ENCODE results near the gene AGER. TPM values are rescaled to one million over a fixed set of nuclear protein-coding genes. Genes with fewer than 3 reads are reported as not detected.
"Not testable (repeated sequence)": the region's sequence is repeated elsewhere in the genome, so short reads cannot be mapped to it uniquely, and the experiment has no call there.

Gene AGER
- 18.3 TPM for polyA plus RNA-seq (2012; ENCODE audit: insufficient read depth, insufficient read length)

DNA sequence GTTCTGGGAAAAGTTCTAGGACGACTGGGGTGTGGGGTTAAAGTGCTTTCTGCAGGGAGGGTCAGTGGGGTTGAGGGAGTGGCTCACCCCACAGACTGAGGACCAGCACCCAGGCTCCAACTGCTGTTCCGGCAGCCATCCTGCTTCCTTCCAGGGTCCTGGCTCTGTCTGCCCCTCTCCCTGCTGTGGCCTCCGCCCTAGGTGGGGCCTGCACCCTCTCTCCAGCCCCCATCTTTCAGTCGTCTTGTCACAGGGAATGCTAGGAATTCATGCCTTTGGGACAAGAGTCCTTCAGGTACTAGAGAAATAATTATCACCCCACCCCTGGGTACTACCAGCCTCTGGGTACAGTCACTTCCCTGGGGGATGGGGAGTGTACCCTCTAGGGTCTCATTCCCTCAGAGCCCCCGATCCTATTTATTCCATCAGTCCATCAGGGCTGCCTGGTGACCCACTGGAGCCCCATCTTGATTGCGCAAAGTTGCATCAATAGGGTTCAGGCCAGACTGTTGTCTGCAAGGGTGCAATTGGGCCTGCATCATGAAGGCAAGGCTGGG lies at the start of gene AGER:
TSS of gene AGER (minus strand) at position 170 of the 557 bp plus-strand sequence. CDS start at position 139, 31 bp downstream.
- no peak for DNase-seq (ENCODE audit: low read depth, low spot score)
- H3K4me3 ChIP-seq (ENCODE audit: low read length) = no peak within 1 kb of the TSS

- DNase-seq (ENCODE audit: low read depth, low spot score) = no peak
- no peak overlapping the region for H3K4me3 ChIP-seq (ENCODE audit: low read length)
Measured at GRCh38 chr6:32226434-32226833, 42.4 kb upstream of the AGER start.

DNA sequence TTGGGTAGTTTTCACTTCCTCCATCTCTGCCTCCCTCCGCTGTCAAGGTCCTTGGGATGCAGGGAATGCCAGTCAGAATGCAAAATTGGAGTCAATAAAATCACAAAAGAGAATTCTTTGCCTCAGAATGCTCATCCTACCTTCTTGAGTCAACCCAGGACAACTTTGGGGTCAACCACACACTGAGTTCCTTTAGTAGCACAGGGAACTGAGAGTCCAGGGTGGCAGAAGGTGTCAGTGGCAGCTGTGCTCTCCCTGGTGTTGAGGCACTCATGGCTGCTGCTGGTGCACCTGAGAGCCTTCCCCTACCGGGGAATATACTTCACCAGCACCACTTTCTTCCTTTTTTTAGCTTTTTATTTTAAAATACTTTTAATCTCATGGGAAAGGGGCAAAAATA lies 40.6 kb upstream of the AGER start:
- no peak for DNase-seq (ENCODE audit: low read depth, low spot score)
- H3K4me3 ChIP-seq (ENCODE audit: low read length) = no peak overlapping the region

DNA sequence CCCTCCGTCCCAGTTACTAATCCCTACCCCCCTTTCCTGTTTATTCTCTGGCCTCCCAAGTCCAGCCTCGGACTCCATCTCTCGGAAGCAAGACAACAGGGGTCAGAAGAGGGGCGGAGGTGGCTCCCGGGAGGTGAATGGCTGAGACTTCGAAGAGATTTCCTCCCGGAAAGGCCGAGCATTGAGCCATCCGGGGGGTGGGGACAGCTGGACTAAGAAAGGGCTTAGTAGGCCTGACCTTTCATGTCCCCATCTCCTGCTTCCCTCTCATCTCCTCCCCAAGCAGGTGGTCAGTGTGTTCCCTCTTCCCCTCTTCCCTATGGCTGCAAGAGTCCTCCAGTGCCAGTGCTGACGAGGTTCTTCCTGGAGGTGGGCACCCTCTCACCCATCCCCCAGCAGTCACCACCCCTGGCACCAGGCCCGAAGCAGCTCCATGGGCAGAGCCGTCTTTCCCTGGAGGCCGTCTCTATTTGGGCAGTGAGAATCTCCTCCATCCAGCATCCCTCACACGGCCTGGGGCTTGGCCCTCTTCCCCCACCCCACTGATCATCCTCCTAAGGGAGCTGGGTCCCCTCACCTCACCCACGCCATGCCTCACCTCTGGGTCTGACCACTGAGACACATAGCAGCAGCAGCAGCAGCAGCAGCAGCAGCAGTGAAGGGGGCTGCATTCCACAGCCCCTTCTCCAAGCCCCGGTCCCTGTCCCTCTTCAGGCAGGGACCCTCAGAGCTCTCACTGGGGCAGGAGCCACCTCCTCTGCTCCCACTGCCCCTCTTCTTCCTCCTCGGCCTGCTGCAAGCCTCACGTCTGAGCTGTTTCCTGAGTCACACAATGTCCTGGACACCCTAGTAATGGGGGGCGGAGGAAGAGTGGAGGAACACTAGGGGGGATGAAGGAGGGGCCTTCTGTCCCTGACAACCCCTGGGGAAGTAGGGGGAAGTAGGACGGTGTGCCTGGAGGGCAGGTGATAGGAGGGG lies 39.5 kb upstream of the AGER start, which contains the start of gene NOTCH4:
TSS of gene NOTCH4 (minus strand) at position 810 of the 978 bp plus-strand sequence. CDS start at position 671, 139 bp downstream.
- no peak within 1 kb of the TSS for H3K4me3 ChIP-seq (ENCODE audit: low read length)
- DNase-seq (ENCODE audit: low read depth, low spot score) = no peak

DNA sequence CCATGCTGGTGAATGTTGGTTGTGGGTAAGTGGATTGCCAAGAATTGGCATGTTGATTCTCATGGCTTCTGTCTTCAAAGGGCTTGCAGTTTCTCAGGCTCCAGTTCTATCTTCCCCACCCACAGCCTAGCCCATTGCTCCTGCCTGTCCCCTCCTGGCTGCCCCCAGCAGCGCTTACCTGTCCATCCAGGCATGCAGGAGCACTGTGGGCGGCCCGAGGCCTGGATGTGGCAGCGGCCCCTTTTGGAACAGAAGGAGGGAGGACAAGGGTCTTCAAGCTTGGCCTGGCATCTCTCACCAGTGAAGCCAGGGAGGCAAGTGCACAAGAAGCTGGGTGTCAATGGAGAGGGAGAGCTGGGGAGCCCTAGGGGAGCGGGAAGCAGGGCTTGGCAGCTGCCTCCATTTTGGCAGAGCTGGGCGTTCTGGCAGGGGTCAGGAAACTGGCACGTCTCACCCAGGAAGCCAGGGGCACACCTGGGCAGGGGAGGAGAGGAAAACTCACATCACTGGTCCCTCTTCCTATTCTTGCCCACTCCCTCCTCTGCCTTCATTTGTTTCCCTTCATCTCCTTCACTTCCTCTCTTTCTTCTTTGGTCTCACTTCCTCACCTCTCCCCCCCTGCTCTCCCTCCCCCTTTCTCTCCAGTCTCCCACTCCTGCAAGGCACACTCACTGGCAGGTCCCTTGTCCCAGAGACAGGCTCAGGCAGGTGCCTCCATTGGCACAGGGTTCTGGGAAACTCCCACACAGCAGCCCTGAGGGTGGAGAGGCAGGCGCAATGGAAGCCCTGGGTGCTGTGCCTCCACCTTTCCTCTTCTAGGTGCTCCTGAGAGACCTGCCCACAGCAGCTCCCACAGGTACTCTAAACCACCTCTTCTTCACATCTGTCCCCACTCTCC lies 38.5 kb upstream of the AGER start:
- no peak overlapping the region for H3K4me3 ChIP-seq (ENCODE audit: low read length)

GRCh38 chr6:32220021-32220420 lies 36.0 kb upstream of the AGER start:
- no peak for DNase-seq (ENCODE audit: low read depth, low spot score)

More for the DNA sequence above, 38.5 kb upstream of the AGER start:
- no peak for DNase-seq (ENCODE audit: low read depth, low spot score)

DNA sequence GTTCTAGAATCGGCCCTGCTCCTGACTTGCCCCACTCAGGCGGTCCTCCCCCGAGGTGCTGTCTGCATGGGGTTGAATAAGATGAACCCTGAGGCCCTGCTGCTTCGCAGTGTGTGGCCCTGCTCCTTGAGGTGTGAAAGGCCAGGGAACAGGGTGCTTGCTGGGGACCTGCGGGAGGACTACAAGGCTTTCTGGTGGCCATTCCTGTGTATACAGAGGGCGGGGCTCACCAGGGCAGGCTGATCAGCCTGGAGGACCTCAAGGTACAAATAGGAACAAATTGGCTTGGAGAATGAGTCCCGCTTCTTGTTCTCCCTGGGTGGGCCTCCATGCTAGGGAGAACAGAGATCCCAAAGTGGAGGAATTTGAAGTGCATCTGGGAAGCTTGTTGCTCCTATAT lies 34.1 kb upstream of the AGER start:
- no peak for DNase-seq (ENCODE audit: low read depth, low spot score)
- no peak overlapping the region for H3K4me3 ChIP-seq (ENCODE audit: low read length)

More at GRCh38 chr6:32220021-32220420, 36.0 kb upstream of the AGER start:
- H3K4me3 ChIP-seq (ENCODE audit: low read length) = no peak overlapping the region

- DNase-seq (ENCODE audit: low read depth, low spot score) = no peak
- no peak overlapping the region for H3K4me3 ChIP-seq (ENCODE audit: low read length)
Measured at GRCh38 chr6:32216998-32217397, 32.9 kb upstream of the AGER start.

DNA sequence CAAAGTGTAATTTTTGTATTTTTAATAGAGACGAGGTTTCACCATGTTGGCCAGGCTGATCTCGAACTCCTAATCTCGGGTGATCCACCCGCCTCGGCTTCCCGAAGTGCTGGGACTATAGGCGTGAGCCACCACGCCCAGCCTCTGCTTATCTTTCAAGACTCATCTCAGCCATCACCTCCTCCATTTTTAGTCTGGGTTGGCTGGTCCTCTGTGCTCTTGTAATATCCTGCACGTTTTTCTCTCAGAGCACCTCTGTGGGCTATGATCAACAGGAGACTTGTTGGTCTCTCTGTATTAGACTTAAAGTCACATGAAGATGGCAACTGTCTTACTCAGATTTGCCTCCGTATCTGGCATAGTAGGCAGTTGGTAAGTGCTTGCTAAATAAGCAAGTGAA lies 32.2 kb upstream of the AGER start:
- no peak for DNase-seq (ENCODE audit: low read depth, low spot score)
- no peak overlapping the region for H3K4me3 ChIP-seq (ENCODE audit: low read length)

DNA sequence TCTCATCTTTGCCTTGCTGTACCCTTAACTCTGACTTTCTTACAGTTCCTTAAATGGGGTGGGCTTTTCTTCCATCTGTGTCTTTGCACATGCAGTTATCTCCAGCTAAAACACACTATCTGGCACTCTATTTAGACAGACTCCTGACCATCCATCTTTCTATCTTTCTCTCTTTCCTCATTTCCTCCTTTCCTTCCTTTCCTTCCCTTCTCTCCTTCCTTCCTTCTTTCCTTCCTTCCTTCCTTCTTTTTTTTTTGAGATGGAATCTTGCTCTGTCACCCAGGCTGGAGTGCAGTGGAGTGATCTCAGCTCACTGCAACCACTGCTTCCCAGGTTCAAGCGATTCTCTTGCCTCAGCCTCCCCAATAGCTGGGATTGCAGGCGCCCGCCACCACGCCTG lies 31.6 kb upstream of the AGER start:
- DNase-seq (ENCODE audit: low read depth, low spot score) = no peak
- no peak overlapping the region for H3K4me3 ChIP-seq (ENCODE audit: low read length)

DNA sequence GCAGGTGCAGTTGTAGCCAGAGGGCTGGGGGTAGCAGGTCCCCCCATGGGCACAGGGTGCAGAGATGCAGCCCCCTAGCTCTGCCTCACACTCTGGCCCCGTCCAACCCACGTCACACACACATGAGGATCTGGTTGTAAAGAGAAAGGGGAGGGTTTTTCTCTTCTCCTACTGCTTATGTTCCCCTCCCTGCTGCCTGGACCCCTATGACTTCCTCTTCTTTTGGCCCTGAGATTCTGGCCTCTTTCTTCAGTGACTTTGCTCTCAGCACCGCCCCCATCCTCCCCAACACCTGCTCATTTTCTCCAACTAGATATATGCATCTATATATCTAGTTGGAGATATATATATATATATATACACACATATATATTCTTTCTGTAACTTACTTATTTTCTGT lies 30.1 kb upstream of the AGER start:
- no peak for DNase-seq (ENCODE audit: low read depth, low spot score)
- H3K4me3 ChIP-seq (ENCODE audit: low read length) = no peak overlapping the region

GRCh38 chr6:32213649-32214048 lies 29.6 kb upstream of the AGER start:
- no peak for DNase-seq (ENCODE audit: low read depth, low spot score)

DNA sequence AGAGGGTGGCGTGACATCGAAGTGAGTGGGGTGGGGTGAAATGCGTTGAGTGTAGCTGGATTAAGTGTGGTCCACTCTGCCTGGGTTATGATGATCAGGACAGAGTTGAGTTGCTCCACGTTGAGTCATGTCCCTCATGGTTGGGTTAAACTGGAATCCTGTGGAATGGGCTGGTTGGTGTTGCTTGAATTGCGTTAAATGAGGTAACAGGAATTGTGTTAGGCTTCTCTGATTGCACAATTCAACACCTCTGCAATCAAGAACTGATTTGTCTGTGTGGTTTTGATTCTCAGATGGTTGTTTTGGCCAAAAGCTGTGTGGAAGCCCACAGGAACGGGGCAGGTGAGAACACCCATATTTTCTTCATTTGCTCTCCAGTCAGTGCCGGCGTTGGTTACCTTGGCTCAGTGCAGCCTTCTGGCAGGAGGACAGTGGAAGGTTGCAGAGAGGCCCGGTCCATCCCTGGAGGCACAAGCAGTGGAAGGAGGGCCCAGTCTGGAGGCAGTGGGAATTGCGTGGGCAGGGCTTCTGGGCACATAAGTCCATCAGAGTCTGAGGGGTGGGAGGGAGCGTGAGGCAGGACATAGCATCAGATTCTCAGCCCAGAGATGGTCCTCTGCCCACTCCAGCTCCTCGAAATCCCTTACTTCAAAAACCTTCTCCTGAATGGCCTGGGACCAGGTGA lies 28.2 kb upstream of the AGER start:
- no peak for DNase-seq (ENCODE audit: low read depth, low spot score)
- H3K4me3 ChIP-seq (ENCODE audit: low read length) = no peak overlapping the region

More at GRCh38 chr6:32213649-32214048, 29.6 kb upstream of the AGER start:
- no peak overlapping the region for H3K4me3 ChIP-seq (ENCODE audit: low read length)

DNA sequence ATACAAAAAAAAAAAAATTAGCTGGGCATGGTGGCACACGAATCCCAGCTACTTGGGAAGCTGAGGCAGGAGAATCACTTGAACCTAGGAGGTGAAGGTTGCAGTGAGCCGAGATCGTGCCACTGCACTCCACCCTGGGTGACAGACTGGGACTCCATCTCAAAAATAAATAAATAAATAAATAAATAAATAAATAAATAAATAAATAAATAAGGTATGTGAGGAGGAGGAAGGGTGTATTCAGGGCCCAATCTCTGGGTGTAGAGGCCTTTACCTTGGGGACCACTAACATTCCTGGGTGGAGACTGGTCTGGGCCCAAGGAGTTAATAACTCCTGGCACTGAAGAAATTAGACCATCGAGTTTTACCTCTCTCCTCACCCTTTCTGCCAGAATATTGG lies 27.4 kb upstream of the AGER start:
- not testable (repeated sequence) for H3K4me3 ChIP-seq (ENCODE audit: low read length); DNase-seq (ENCODE audit: low read depth, low spot score)

DNA sequence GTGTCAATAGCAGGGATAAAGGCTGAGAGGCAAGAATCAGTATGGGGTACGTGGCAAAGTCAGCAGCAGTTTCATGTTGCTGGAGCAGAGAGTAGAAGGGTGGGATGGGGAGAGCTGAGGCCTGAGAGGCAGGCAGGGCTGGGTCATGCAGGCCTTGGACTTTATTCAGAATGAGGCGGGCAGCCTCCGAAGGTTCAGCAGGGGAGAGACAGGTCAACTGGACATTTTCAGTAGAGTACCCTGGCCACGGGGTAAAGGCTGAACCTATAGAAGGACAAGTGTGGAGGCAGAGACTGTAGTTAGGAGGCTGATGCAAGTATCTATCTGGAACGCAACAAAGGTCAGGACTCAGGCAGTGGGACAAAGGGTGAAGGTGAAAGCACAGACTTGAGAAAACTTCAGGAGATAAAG lies 26.1 kb upstream of the AGER start:
- no peak for DNase-seq (ENCODE audit: low read depth, low spot score)
- no peak overlapping the region for H3K4me3 ChIP-seq (ENCODE audit: low read length)

DNA sequence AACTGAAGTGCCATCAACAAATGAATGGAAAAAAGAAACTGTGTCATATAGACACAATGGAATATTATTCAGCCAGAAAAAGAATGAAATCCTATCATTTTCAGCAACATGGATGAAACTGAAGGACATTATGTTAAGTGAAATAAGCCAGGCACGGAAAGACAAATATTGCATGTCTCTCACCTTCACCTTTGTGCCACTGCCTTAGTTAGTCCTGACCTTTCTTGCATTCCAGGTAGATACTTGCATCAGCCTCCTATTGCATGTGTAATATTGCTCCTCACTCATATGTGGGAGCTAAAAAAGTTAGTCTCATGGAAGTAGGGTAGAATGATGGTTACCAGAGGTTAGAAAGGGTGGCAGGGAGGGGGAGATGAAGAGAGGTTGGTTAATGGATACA lies 24.9 kb upstream of the AGER start:
- H3K4me3 ChIP-seq (ENCODE audit: low read length) = no peak overlapping the region
- DNase-seq (ENCODE audit: low read depth, low spot score) = no peak

GRCh38 chr6:32204268-32204715 lies 20.2 kb upstream of the AGER start:
- DNase-seq (ENCODE audit: low read depth, low spot score) = no peak
- no peak overlapping the region for H3K4me3 ChIP-seq (ENCODE audit: low read length)

DNA sequence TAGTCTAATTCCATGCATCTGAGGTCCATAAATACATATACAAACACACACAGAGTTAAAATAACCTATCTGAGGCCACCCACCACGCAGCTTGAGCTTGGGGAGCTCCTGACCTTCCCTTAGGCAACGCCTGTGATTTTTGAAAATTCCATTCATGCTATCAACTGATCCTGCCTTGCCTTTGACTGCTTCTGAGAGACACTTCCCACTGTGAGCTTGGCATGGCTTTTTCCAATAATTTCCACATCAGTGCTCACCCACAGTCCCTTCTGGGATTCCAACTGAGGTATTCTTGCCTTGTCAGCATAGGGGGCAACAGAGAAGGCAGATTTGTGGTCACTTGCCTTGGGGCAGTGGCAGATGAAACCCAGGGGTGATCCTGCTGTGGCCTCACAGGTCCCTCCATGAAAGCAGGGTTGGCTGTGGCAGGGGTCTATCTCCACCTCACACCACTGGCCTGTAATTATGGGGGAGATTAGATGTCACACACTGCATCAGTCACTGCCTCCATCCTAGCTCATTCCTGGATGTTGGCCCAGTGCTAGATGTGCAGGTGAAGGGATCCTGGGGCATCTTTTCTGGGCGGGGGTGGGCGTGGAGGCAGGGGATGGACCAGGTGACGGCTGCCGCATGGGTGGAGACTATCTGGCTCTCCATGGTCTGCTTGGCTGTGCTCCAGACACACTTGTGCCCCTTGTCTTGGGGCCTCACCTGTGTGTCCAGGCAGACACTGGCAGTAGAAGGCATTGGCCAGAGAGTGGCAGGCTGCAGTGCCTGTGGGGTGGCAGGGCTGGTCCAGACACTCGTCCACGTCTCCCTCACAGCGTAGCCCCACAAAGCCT lies 19.6 kb upstream of the AGER start:
- no peak overlapping the region for H3K4me3 ChIP-seq (ENCODE audit: low read length)
- no peak for DNase-seq (ENCODE audit: low read depth, low spot score)

Data from Jurkat, Clone E6-1 (cell line).